Measurements from ENCODE around the gene CRTC2. TPM values are rescaled to one million over a fixed set of nuclear protein-coding genes. Genes with fewer than 3 reads are reported as not detected.

Gene CRTC2
- total and polyA plus RNA-seq, 2 of the 4 experiments (the other 2 are of a cell fraction) = 2.7 to 20.1 TPM

- BruUV-seq (replicated peaks) = no TSS peak
- no peak overlapping the region for H2BK15ac ChIP-seq (ENCODE audit: low read depth, low read length)
- no peak overlapping the region for H3K18ac ChIP-seq (ENCODE audit: low read depth, low read length)
- no peak overlapping the region for H3K23ac ChIP-seq (ENCODE audit: low read depth, low read length)
- no peaks in the 10 kb centered on the region for H3K27me3 ChIP-seq (ENCODE audit: control insufficient read depth, insufficient read depth, low read length)
- no peak overlapping the region for H3K4me3 ChIP-seq (ENCODE audit: insufficient read depth, low read depth, low read length)
- H2AK5ac ChIP-seq (ENCODE audit: low read depth, low read length) = no peak overlapping the region
- no peak overlapping the region for H3K9ac ChIP-seq (ENCODE audit: low read depth, low read length)
- H3K27ac ChIP-seq (ENCODE audit: insufficient read depth, low read length) = no peak overlapping the region
- dilution Hi-C loops (cut with HindIII; ENCODE audit: low sequenced_read_pairs, unreplicated experiment) (no loop called here), in situ Hi-C loops (cut with MboI; ENCODE audit: low sequenced_read_pairs) (no loop called here), intact Hi-C loops (cut with micrococcal nuclease) (loop anchor here (10.0 kb wide), 1 partner anchor 132 kb away; no protein-coding TSS in a partner anchor)
- peaks cover 6% of the 10 kb centered on the region for H3K9me1 ChIP-seq (ENCODE audit: insufficient read depth, low read length)
- TF ChIP-seq MXI1 (IDR thresholded peaks at IDR 0.05; ENCODE audit: borderline replicate concordance, low read depth, low read length) (no peak), SMC3 (IDR thresholded peaks at IDR 0.05; ENCODE audit: low read depth, low read length) (no peak), MAFK (IDR thresholded peaks at IDR 0.05; ENCODE audit: low read depth, low read length) (no peak), FOS (IDR thresholded peaks at IDR 0.05; ENCODE audit: low read depth, low read length) (no peak), POLR2A (IDR thresholded peaks at IDR 0.05; ENCODE audit: low read depth, low read length) (no peak), RFX5 (IDR thresholded peaks at IDR 0.05; ENCODE audit: low read depth, low read length) (no peak), RAD21 (IDR thresholded peaks at IDR 0.05; ENCODE audit: low read length) (no peak), CEBPB (IDR thresholded peaks at IDR 0.05; ENCODE audit: low read depth, low read length) (no peak), ELK1 (IDR thresholded peaks at IDR 0.05; ENCODE audit: borderline replicate concordance, low read depth, low read length) (no peak), USF2 (IDR thresholded peaks at IDR 0.05; ENCODE audit: low read depth, low read length) (no peak), CTCF (conservative IDR thresholded peaks at IDR 0.05; ENCODE audit: low read depth, low read length) (no peak)
- no peak overlapping the region for H2AFZ ChIP-seq (replicated peaks; ENCODE audit: low read length, poor library complexity)
- H4K20me1 ChIP-seq (ENCODE audit: insufficient read depth, low read length) = peaks cover 15% of the 10 kb centered on the region; the same call in 1 of the 2 replicates
- POLR2A ChIA-PET (ENCODE audit: unreplicated experiment) = no interaction called here
- peaks cover 9% of the 10 kb centered on the region; the same call in 1 of the 2 replicates for H3K36me3 ChIP-seq (ENCODE audit: control insufficient read depth, insufficient read depth, low read length)
- no peaks in the 10 kb centered on the region for H3K9me3 ChIP-seq (ENCODE audit: control insufficient read depth, insufficient read depth, low read length)
- no peak overlapping the region for H3K14ac ChIP-seq (replicated peaks; ENCODE audit: low read depth, low read length)
- H3K4me1 ChIP-seq (ENCODE audit: control insufficient read depth, insufficient read depth, low read length) = peaks cover 10% of the 10 kb centered on the region
- H2BK5ac ChIP-seq (ENCODE audit: low read depth, low read length, poor library complexity, severe bottlenecking) = no peak overlapping the region
- H4K8ac ChIP-seq (ENCODE audit: low read depth in 2 of 2, low read length in 2 of 2) = no peak overlapping the region
- no peak overlapping the region for H2BK20ac ChIP-seq (ENCODE audit: low read depth, low read length)
- no peak overlapping the region for H2AK9ac ChIP-seq (replicated peaks; ENCODE audit: low read depth, low read length, poor library complexity)
- H3K4me2 ChIP-seq (ENCODE audit: low read depth, low read length) = no peak overlapping the region
- no peak overlapping the region for H4K5ac ChIP-seq (ENCODE audit: low read depth, low read length)
- no peak overlapping the region for H3K4ac ChIP-seq (ENCODE audit: low read depth, low read length)
- H3K56ac ChIP-seq (ENCODE audit: extremely low read depth, insufficient read depth, low read length) = no peak overlapping the region
- DNase-seq (no peak), ATAC-seq (ENCODE audit: low read depth) (no peak)
- H2BK120ac ChIP-seq (ENCODE audit: low read depth, low read length) = no peak overlapping the region
- no peak overlapping the region for H4K91ac ChIP-seq (ENCODE audit: insufficient read depth, low read depth, low read length)
- H3K79me1 ChIP-seq (ENCODE audit: low read depth in 1 of 2, low read length in 2 of 2) = peaks cover 0 to 26% of the 10 kb centered on the region in 2 experiments; a peak in 2 of 4 replicates
- CTCF ChIA-PET = no interaction called here
- WGBS, 2 experiments (ENCODE audit: extremely low coverage in 2 of 2, insufficient read length in 1 of 2) = no CpG with 5 or more reads among the region's 4 CpGs
These were observed 32.0 kb downstream of the CRTC2 start for GRCh38 chr1:153926405-153926804.

Data from IMR-90 (cell line).